OCI-M2 (cell line): ENCODE measurements around the gene SNX5.

Experiments
- DNase-seq: peaks from one replicate; lab custom pipeline; 2025; ENCODE audit not compliant: unreplicated experiment; lab: John Stamatoyannopoulos, UW

SNX5 gene

GRCh38 chr20:17992847-17993513 lies 24.4 kb upstream of the SNX5 start:
- DNase-seq: no peak

DNA sequence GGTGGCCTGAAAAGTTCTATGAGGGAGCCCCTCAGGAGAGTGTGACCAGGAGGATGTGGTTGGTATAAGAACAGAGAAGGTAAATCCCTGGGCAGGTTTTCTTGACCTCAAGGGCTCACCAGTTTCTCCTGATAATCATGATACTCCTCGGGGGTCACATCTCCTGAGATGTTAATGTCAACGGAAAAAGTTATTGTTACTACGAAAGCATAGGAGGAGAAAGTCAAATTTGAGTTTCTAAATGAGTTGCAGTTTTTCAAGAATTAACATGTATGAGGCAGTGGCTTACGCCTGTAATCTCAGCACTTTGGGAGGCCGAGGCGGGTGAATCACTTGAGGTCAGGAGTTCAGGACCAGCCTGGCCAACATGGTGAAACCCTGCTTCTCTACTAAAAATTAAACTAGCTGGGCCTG lies 23.6 kb upstream of the SNX5 start:
- no peak for DNase-seq

DNA sequence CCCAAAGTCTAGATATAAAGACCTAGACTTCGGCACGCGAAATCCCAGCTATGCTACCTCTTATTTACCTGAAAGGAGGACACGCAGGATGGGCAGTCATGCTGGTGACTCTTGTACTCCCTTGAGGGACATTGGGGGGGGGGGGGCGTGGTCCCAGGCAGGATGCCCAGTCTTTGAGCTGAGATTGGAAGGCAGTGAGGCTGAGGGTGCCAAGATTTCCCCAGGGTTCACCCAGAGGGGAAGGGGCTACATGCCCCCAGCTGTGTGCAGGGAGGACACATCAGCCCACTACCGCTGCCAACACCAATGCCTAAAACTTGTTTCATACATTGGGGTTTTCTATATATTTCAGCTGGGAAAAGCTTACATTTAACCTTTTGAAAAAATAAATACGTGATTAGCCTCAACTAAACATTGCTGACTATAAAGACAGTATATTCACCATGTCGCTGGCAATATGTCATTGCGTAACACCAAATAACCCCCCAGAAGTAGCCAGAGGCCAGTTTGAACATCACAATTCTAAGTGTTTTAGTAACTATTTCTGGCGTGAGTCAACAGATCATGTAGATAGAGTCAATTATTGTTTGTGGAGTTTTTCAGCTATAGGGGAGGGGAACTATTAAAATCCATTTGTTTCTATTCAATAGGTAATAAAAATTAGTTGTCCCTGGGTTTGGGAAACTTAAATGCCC lies 21.8 kb upstream of the SNX5 start:
- DNase-seq: no peak

DNA sequence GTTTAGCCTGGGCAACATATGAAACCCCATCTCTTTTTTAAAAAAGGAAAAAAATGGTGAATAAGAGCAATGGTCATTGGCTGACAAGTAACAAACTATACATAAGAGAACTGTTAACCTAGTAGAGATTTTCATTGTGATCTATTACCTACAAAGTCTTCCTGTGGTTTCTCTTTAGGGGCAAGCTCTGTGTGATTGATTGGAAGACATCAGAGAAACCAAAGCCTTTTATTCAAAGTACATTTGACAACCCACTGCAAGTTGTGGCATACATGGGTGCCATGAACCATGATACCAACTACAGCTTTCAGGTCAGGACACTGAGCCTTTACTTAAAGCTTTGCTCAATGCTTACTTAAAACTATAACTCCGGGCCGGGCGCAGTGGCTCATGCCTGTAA lies 19.4 kb upstream of the SNX5 start:
- DNase-seq: no peak

GRCh38 chr20:17985388-17986018 lies 16.9 kb upstream of the SNX5 start:
- no peak for DNase-seq

DNA sequence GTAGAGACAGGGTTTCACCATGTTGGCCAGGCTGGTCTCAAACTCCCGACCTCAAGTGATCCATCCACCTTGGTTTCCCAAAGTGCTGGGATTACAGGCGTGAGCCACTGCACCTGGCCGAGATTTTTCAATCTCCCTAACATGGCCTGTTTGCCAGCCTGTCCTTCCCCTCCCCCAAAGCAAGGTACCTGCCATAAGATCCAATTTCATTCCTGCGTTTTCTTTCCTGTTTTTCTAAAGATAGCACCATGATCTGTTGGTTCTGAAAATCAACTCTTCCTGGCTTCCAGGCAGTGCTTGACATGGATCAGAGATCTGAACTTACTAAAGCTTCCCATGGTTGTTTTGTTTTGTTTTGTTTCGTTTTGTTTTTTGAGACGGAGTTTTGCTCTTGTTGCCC lies 7.7 kb upstream of the SNX5 start:
- DNase-seq: no peak

DNA sequence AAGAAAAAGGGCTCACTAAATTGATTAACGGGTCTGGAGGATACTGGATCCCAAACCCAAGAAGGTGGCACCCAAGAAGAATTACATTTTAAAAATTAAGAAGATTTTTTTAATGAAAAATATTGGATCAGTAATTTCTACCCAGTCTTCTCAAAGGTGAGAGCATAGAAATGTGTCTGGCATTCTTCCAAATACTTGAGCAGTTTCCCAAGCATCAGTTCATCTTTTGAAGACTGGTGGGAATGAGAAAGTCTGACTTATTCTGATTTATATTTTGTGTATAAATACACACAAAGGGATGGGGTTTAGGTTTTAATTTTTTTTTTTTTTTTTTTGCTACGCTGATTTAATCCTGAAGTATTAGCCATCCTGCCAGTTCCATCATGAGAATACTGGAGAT lies 3.5 kb upstream of the SNX5 start:
- DNase-seq: no peak

GRCh38 chr20:17971300-17972013 lies 2.9 kb upstream of the SNX5 start:
- no peak for DNase-seq

DNA sequence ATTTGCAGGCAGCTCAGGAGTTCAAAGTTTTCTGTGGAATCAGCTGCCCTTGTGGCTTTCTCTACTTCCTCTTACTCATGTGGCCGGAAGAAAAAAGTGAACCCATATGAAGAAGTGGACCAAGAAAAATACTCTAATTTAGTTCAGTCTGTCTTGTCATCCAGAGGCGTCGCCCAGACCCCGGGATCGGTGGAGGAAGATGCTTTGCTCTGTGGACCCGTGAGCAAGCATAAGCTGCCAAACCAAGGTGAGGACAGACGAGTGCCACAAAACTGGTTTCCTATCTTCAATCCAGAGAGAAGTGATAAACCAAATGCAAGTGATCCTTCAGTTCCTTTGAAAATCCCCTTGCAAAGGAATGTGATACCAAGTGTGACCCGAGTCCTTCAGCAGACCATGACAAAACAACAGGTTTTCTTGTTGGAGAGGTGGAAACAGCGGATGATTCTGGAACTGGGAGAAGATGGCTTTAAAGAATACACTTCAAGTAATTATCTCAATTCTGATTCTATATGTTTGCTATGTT lies 1.4 kb upstream of the SNX5 start:
- DNase-seq: no peak

DNA sequence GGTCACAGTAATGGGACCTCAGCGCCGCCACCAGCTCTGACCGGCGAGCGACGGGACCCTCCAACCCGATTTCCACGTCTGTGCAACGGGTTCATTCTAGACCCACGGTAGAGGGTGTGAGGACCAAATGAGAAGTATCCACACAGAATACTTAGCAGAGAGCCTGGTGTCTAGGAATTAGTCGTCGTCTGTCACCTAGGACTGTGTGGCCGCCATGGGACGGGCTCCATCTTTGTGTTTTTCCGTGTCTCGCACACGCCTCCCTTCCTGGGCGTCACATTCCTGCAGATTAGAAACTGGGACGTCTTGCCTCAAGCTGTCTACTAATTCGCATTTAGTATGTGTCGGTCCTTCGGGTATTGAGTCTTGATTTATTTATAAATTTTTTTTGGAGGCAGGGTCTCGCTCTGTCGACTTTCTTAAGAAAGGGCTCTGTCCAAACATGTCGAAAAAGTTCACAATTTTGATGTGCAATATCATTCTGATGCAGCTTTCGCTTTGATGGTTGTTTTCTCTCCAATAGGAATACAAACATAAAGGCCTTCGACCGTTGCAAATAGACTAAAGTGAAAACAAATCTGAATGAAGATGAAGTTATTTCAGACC lies 787 bp upstream of the SNX5 start:
- DNase-seq: no peak

GRCh38 chr20:17967521-17968365 lies 851 bp downstream of the SNX5 start:
- DNase-seq: no peak

DNA sequence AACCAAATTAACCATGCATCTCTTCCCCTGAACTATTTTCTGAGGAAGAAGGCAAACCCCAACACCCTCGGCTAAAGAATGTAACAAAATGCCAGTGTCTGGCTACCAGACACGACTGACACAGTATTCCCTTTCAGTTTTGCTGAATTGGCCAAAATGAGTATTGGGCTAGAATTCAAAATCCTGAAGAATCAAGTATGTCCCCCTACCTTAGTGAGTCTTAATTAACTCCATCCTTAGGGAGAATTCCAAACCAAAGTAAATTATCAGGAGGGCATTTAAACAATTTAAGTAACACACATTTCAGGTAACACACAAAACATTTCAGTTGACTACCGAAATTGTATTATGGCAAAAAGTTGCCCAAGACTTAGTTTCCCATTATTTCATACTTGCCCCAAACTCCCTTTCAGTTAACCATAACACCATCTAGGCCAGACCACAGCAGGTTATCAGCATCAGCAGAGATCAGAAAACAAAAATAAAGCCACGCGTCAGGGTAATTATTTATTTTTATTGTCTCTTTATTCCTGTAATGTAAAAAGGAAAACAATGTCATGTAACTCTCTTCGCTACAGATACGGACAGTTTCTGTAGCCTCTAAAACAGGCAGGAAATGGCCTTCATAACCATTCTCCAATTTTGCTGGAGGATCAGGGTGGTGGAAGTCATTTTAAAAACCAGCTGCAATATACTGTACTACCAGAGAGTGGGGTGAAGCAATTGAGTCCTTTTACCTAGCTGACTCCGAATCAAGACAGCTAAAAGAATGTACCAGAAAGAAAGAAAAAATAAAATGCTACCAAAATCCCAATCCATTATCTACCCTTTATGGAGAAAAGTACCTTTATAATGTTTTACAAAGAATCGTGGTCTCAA lies 1.9 kb downstream of the SNX5 start:
- DNase-seq: no peak

GRCh38 chr20:17965042-17965697 lies 3.4 kb downstream of the SNX5 start:
- no peak for DNase-seq

DNA sequence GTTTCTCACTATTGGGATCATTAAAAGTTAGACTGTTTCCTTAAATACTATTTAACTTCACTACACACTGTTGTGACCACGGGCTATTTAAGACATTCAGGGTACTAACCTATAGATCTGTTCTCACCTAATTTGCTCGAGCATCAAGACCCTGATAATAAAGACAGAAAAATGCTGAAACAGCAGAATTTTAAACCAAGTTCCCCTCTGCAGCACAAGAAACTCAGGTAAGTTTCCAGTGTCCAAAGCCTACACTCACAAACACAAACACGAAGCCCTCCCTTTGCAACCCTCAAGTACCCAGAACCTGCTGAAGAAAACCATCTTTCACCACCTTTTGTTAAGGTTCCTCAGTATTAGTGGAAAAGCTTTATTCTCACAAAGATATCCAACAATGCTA lies 4.0 kb downstream of the SNX5 start:
- DNase-seq: no peak

GRCh38 chr20:17964073-17964472 lies 4.5 kb downstream of the SNX5 start:
- DNase-seq: no peak

- no peak for DNase-seq
Observed at GRCh38 chr20:17963114-17963897, 5.3 kb downstream of the SNX5 start.

DNA sequence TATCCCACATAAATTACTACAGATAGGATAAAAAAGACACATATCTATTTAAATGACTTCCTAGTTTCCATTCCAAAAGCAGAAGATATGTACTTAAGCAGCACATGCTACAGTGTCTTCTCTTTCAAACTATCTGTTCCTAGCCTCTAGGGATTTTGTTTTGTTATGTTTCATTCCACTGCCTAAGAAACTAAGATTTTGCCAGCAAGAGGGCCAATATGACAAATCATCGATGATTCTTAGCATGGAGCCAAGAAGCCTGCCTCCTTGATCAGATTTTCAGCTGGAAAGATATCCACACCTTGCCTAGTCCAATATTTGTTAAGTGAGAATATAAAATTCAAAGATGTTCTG lies 7.0 kb downstream of the SNX5 start:
- DNase-seq: no peak

- no peak for DNase-seq
Observed at GRCh38 chr20:17960927-17961586, 7.5 kb downstream of the SNX5 start.
